Measurements from ENCODE around the gene ELAVL2. TPM values are rescaled to one million over a fixed set of nuclear protein-coding genes. Genes with fewer than 3 reads are reported as not detected.
"Not testable (repeated sequence)": the region's sequence is repeated elsewhere in the genome, so short reads cannot be mapped to it uniquely, and the experiment has no call there.

Gene ELAVL2
- total RNA-seq, 5 donors from 2014 or later (not counting 1 experiment from before 2014, with no cell fraction given): 0.79 TPM; not detected in 4

DNA sequence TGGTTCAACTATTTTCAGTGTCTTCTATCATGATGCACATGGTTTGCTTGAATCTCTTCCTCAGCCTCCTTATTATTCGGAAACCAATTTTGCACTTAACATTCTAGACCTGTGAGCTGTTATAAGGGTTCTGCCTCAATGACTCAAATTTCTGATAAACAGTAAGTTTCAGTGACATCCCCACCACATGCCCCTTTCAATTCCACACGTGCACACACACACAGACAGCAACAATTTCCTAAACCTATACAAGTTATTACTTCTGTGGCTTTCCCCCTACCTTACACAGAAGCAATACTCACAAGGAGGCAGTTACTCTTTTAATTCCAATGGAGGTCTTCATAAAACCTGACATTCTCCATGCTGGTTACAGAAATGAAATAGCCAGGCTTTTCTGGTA, 102.4 kb downstream of the ELAVL2 start:
- no peak overlapping the region for H3K4me3 Mint-ChIP-seq
- H3K36me3 ChIP-seq (ENCODE audit: control insufficient read depth in 2 of 2, extremely low read depth in 1 of 2, insufficient read depth in 1 of 2, low read length in 1 of 2): no peaks in the 10 kb centered on the region
- H3K27ac Mint-ChIP-seq: no peak overlapping the region

GRCh38 chr9:23723048-23723447, 103.0 kb downstream of the ELAVL2 start:
- H3K27me3 ChIP-seq (replicated peaks in 1 of 2; ENCODE audit: control insufficient read depth in 2 of 2, extremely low read depth in 1 of 2, insufficient read depth in 2 of 2, low read length in 1 of 2); H3K36me3 Mint-ChIP-seq; H3K27ac ChIP-seq (ENCODE audit: low read length); DNase-seq; CTCF ChIA-PET; H3K36me3 ChIP-seq (ENCODE audit: control insufficient read depth in 2 of 2, extremely low read depth in 1 of 2, insufficient read depth in 1 of 2, low read length in 1 of 2); H3K27ac Mint-ChIP-seq; H3K4me1 Mint-ChIP-seq; H3K4me3 ChIP-seq (ENCODE audit: control insufficient read depth in 1 of 2, extremely low read depth in 1 of 2, low read length in 1 of 2); H3K4me3 Mint-ChIP-seq; H3K9me3 ChIP-seq; H3K27me3 Mint-ChIP-seq; H3K4me1 ChIP-seq (ENCODE audit: control insufficient read depth in 1 of 2, extremely low read depth in 1 of 2, insufficient read depth in 2 of 2, low read length in 2 of 2); ATAC-seq (replicated peaks in 1 of 4): not testable (repeated sequence)
- peaks cover 4 to 20% (median 8%) of the 10 kb centered on the region in 3 donors for H3K9me3 Mint-ChIP-seq
- WGBS (ENCODE audit: insufficient coverage): no CpG with 5 or more reads among the region's 4 CpGs
- POLR2A ChIA-PET: interaction anchor here in 1 of 2 donors (0.6 kb wide), 1 partner anchor 284 kb away, joined by 4 read pairs; no protein-coding TSS in a partner anchor

More for the DNA sequence above, 102.4 kb downstream of the ELAVL2 start:
- H3K36me3 Mint-ChIP-seq: no peaks in the 10 kb centered on the region
- H3K9me3 ChIP-seq: no peaks in the 10 kb centered on the region
- ATAC-seq (replicated peaks in 1 of 4) (no peak), DNase-seq (no peak)
- H3K27ac ChIP-seq (ENCODE audit: low read length): no peak overlapping the region
- no peak overlapping the region for H3K4me3 ChIP-seq (ENCODE audit: control insufficient read depth in 1 of 2, extremely low read depth in 1 of 2, low read length in 1 of 2)
- H3K4me1 ChIP-seq (ENCODE audit: control insufficient read depth in 1 of 2, extremely low read depth in 1 of 2, insufficient read depth in 2 of 2, low read length in 2 of 2): no peaks in the 10 kb centered on the region
- no peaks in the 10 kb centered on the region for H3K27me3 ChIP-seq (replicated peaks in 1 of 2; ENCODE audit: control insufficient read depth in 2 of 2, extremely low read depth in 1 of 2, insufficient read depth in 2 of 2, low read length in 1 of 2)
- no CpG with 5 or more reads among the region's 2 CpGs for WGBS (ENCODE audit: insufficient coverage)
- POLR2A ChIA-PET: no interaction called here
- H3K4me1 Mint-ChIP-seq: no peaks in the 10 kb centered on the region
- peaks cover 4 to 20% (median 10%) of the 10 kb centered on the region in 3 donors for H3K9me3 Mint-ChIP-seq
- CTCF ChIA-PET: no interaction called here
- H3K27me3 Mint-ChIP-seq: no peaks in the 10 kb centered on the region

- H3K27me3 ChIP-seq (replicated peaks in 1 of 2; ENCODE audit: control insufficient read depth in 2 of 2, extremely low read depth in 1 of 2, insufficient read depth in 2 of 2, low read length in 1 of 2): no peaks in the 10 kb centered on the region
- H3K27me3 Mint-ChIP-seq: no peaks in the 10 kb centered on the region
- no peak for ATAC-seq (replicated peaks in 1 of 4)
- no peak overlapping the region for H3K27ac Mint-ChIP-seq
- H3K27ac ChIP-seq (ENCODE audit: low read length): no peak overlapping the region
- H3K4me1 Mint-ChIP-seq: no peaks in the 10 kb centered on the region
- H3K4me3 Mint-ChIP-seq: no peak overlapping the region
- no peaks in the 10 kb centered on the region for H3K9me3 ChIP-seq
- peaks cover 4 to 20% (median 4%) of the 10 kb centered on the region in 3 donors for H3K9me3 Mint-ChIP-seq
- H3K36me3 Mint-ChIP-seq: no peaks in the 10 kb centered on the region
- DNase-seq: no peak
- H3K4me3 ChIP-seq (ENCODE audit: control insufficient read depth in 1 of 2, extremely low read depth in 1 of 2, low read length in 1 of 2): no peak overlapping the region
- CTCF ChIA-PET: no interaction called here
- POLR2A ChIA-PET: no interaction called here
- H3K36me3 ChIP-seq (ENCODE audit: control insufficient read depth in 2 of 2, extremely low read depth in 1 of 2, insufficient read depth in 1 of 2, low read length in 1 of 2): no peaks in the 10 kb centered on the region
- H3K4me1 ChIP-seq (ENCODE audit: control insufficient read depth in 1 of 2, extremely low read depth in 1 of 2, insufficient read depth in 2 of 2, low read length in 2 of 2): no peaks in the 10 kb centered on the region
These were observed 104.6 kb downstream of the ELAVL2 start for GRCh38 chr9:23721466-23721865.

GRCh38 chr9:23717505-23717904, 108.5 kb downstream of the ELAVL2 start:
- no peaks in the 10 kb centered on the region for H3K4me1 ChIP-seq (ENCODE audit: control insufficient read depth in 1 of 2, extremely low read depth in 1 of 2, insufficient read depth in 2 of 2, low read length in 2 of 2)
- no peak for ATAC-seq (replicated peaks in 1 of 4)

GRCh38 chr9:23707249-23707648, 118.8 kb downstream of the ELAVL2 start:
- Histone ChIP-seq H3K9me3 (no peaks in the 10 kb centered on the region), H3K27me3 (replicated peaks in 1 of 2; ENCODE audit: control insufficient read depth in 2 of 2, extremely low read depth in 1 of 2, insufficient read depth in 2 of 2, low read length in 1 of 2) (no peaks in the 10 kb centered on the region), H3K4me1 (ENCODE audit: control insufficient read depth in 1 of 2, extremely low read depth in 1 of 2, insufficient read depth in 2 of 2, low read length in 2 of 2) (no peaks in the 10 kb centered on the region), H3K27ac (ENCODE audit: low read length) (no peak overlapping the region), H3K36me3 (ENCODE audit: control insufficient read depth in 2 of 2, extremely low read depth in 1 of 2, insufficient read depth in 1 of 2, low read length in 1 of 2) (no peaks in the 10 kb centered on the region), H3K4me3 (ENCODE audit: control insufficient read depth in 1 of 2, extremely low read depth in 1 of 2, low read length in 1 of 2) (no peak overlapping the region)
- H3K9me3 Mint-ChIP-seq: peaks cover 5 to 10% (median 6%) of the 10 kb centered on the region in 3 donors
- no peaks in the 10 kb centered on the region for H3K36me3 Mint-ChIP-seq
- ATAC-seq (replicated peaks in 1 of 4): no peak
- H3K27ac Mint-ChIP-seq: no peak overlapping the region
- ChIA-PET CTCF (no interaction called here), POLR2A (no interaction called here)
- no peak for DNase-seq
- H3K27me3 Mint-ChIP-seq: no peaks in the 10 kb centered on the region
- H3K4me1 Mint-ChIP-seq: no peaks in the 10 kb centered on the region
- 77% methylated on average over 2 of the region's 3 CpGs for WGBS (ENCODE audit: insufficient coverage)
- no peak overlapping the region for H3K4me3 Mint-ChIP-seq

More at GRCh38 chr9:23717505-23717904, 108.5 kb downstream of the ELAVL2 start:
- Histone ChIP-seq H3K4me3 (ENCODE audit: control insufficient read depth in 1 of 2, extremely low read depth in 1 of 2, low read length in 1 of 2) (no peak overlapping the region), H3K27me3 (replicated peaks in 1 of 2; ENCODE audit: control insufficient read depth in 2 of 2, extremely low read depth in 1 of 2, insufficient read depth in 2 of 2, low read length in 1 of 2) (no peaks in the 10 kb centered on the region), H3K36me3 (ENCODE audit: control insufficient read depth in 2 of 2, extremely low read depth in 1 of 2, insufficient read depth in 1 of 2, low read length in 1 of 2) (no peaks in the 10 kb centered on the region), H3K9me3 (no peaks in the 10 kb centered on the region), H3K27ac (ENCODE audit: low read length) (no peak overlapping the region)
- no peak overlapping the region for H3K4me3 Mint-ChIP-seq
- peaks cover 0 to 14% (median 4%) of the 10 kb centered on the region in 3 donors for H3K9me3 Mint-ChIP-seq
- DNase-seq: no peak
- CTCF ChIA-PET: no interaction called here
- POLR2A ChIA-PET: no interaction called here
- no peak overlapping the region for H3K27ac Mint-ChIP-seq
- WGBS (ENCODE audit: insufficient coverage): 86% methylated on average over 1 of the region's 2 CpGs
- H3K27me3 Mint-ChIP-seq: no peaks in the 10 kb centered on the region
- no peaks in the 10 kb centered on the region for H3K36me3 Mint-ChIP-seq
- H3K4me1 Mint-ChIP-seq: no peaks in the 10 kb centered on the region

DNA sequence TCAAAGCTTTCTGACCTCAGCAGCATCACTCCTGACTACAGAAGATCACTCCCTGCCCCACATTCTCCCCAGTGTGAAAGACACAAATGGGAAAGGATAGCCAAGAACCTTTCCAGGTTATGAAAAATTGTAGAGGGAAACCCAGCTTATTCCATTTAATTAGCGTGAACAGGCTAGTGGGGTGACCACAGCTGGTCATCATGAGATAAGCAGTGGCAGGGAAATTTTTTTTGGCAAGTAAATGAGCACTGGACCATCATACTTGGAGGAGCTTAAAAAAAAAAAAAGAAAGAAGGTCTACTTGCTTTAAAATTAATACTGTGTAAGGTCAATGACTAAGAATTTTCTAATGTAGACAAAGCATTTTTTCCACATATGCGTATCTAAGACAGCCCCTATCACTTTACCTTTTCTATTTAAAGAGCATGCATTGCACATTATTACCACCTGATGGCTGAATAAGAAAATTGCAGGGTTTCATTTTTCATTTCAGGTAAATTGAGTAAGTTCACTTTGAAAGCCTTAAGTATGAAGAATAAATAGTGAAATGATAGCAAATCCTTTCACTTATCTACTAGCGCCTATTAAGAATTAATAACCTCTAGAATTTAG, 123.6 kb downstream of the ELAVL2 start:
- no peaks in the 10 kb centered on the region for H3K36me3 Mint-ChIP-seq
- 40% methylated on average over 1 of the region's 3 CpGs for WGBS (ENCODE audit: insufficient coverage)

GRCh38 chr9:23701291-23701690, 124.7 kb downstream of the ELAVL2 start:
- no peaks in the 10 kb centered on the region for H3K4me1 ChIP-seq (ENCODE audit: control insufficient read depth in 1 of 2, extremely low read depth in 1 of 2, insufficient read depth in 2 of 2, low read length in 2 of 2)
- Mint-ChIP-seq H3K4me1 (no peaks in the 10 kb centered on the region), H3K27ac (no peak overlapping the region), H3K4me3 (no peak overlapping the region), H3K27me3 (no peaks in the 10 kb centered on the region), H3K9me3 (peaks cover 0 to 7% (median 4%) of the 10 kb centered on the region in 3 donors), H3K36me3 (no peaks in the 10 kb centered on the region)
- no peak overlapping the region for H3K4me3 ChIP-seq (ENCODE audit: control insufficient read depth in 1 of 2, extremely low read depth in 1 of 2, low read length in 1 of 2)
- CTCF ChIA-PET: no interaction called here
- H3K27me3 ChIP-seq (replicated peaks in 1 of 2; ENCODE audit: control insufficient read depth in 2 of 2, extremely low read depth in 1 of 2, insufficient read depth in 2 of 2, low read length in 1 of 2): no peaks in the 10 kb centered on the region
- no peak for DNase-seq
- 100% methylated on average over 2 of the region's 6 CpGs for WGBS (ENCODE audit: insufficient coverage)
- no peak overlapping the region for H3K27ac ChIP-seq (ENCODE audit: low read length)
- ATAC-seq (replicated peaks in 1 of 4): no peak
- POLR2A ChIA-PET: no interaction called here
- H3K9me3 ChIP-seq: no peaks in the 10 kb centered on the region
- H3K36me3 ChIP-seq (ENCODE audit: control insufficient read depth in 2 of 2, extremely low read depth in 1 of 2, insufficient read depth in 1 of 2, low read length in 1 of 2): no peaks in the 10 kb centered on the region

More for the DNA sequence above, 123.6 kb downstream of the ELAVL2 start:
- no peak overlapping the region for H3K27ac Mint-ChIP-seq
- H3K27ac ChIP-seq (ENCODE audit: low read length): no peak overlapping the region
- H3K27me3 ChIP-seq (replicated peaks in 1 of 2; ENCODE audit: control insufficient read depth in 2 of 2, extremely low read depth in 1 of 2, insufficient read depth in 2 of 2, low read length in 1 of 2): no peaks in the 10 kb centered on the region
- no peaks in the 10 kb centered on the region for H3K27me3 Mint-ChIP-seq
- H3K4me1 ChIP-seq (ENCODE audit: control insufficient read depth in 1 of 2, extremely low read depth in 1 of 2, insufficient read depth in 2 of 2, low read length in 2 of 2): no peaks in the 10 kb centered on the region
- CTCF ChIA-PET: interaction anchor here in 1 of 2 donors (0.6 kb wide), 1 partner anchor 17 kb away, joined by 3 read pairs; no protein-coding TSS in a partner anchor
- H3K4me1 Mint-ChIP-seq: no peaks in the 10 kb centered on the region
- peaks cover 0 to 8% (median 6%) of the 10 kb centered on the region in 3 donors for H3K9me3 Mint-ChIP-seq
- H3K9me3 ChIP-seq: no peaks in the 10 kb centered on the region
- POLR2A ChIA-PET: no interaction called here
- DNase-seq (no peak), ATAC-seq (replicated peaks in 1 of 4) (no peak)
- H3K4me3 Mint-ChIP-seq: no peak overlapping the region
- no peaks in the 10 kb centered on the region for H3K36me3 ChIP-seq (ENCODE audit: control insufficient read depth in 2 of 2, extremely low read depth in 1 of 2, insufficient read depth in 1 of 2, low read length in 1 of 2)
- H3K4me3 ChIP-seq (ENCODE audit: control insufficient read depth in 1 of 2, extremely low read depth in 1 of 2, low read length in 1 of 2): no peak overlapping the region

Measured in T-cell (primary cell).